ENCODE data around the gene L3HYPDH.

The L3HYPDH gene

DNA sequence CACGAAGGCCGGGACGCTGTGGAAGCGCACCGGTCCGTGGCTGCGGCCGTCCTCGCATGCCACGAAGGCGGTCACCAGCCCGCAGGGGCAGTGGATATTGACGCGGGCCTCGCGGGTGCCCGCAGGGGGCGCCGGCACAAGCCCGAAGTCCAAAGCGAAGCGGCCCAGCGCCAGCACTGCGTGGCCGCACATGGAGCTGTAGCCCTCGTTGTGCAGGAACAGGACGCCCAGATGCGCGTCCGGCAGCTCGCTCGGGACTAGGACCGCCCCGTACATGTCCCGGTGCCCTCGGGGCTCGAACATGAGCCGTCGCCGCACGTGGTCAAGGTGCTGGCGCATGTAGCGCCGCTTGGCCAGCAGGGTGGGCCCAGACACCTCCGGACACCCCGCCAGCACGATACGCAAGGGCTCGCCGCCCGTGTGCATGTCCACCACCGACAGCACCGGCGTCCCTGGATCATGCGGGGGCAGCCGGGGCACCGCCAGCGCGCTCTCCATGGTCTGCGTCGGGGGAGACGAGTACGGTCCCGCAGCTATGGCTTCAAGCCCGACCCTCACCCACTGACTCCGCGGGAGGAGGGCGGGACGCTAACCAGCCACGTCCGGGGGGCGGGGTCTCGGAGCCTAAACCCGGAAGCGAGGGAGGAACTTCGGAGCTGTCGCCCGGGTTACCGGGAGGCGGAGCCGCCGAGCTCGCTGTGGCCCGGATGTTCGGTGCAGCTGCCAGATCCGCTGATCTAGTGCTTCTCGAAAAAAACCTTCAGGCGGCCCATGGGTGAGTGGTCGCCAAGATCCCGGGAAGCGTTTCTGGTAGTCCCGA lies at the start of gene L3HYPDH, which contains the start of gene JKAMP:
Gene L3HYPDH (minus strand): TSS at position 590 of the 820 bp plus-strand sequence. CDS start 92 bp downstream, at position 498.
Gene JKAMP (plus strand): TSS at position 699 of the 820 bp plus-strand sequence. CDS start 73 bp downstream, at position 772.
- peak; percentile 96 to 99 for DNase-seq (ENCODE audit: low read depth in 2 of 2)

GRCh38 chr14:59532419-59532818 lies 48.2 kb upstream of the L3HYPDH start:
- DNase-seq (ENCODE audit: low read depth in 2 of 2) = no peak

- no peak for DNase-seq (ENCODE audit: low read depth in 2 of 2)
Observed at GRCh38 chr14:59530349-59530748, 46.1 kb upstream of the L3HYPDH start.

- DNase-seq (ENCODE audit: low read depth in 2 of 2) = no peak
Observed at GRCh38 chr14:59529189-59529588, 45.0 kb upstream of the L3HYPDH start.

DNA sequence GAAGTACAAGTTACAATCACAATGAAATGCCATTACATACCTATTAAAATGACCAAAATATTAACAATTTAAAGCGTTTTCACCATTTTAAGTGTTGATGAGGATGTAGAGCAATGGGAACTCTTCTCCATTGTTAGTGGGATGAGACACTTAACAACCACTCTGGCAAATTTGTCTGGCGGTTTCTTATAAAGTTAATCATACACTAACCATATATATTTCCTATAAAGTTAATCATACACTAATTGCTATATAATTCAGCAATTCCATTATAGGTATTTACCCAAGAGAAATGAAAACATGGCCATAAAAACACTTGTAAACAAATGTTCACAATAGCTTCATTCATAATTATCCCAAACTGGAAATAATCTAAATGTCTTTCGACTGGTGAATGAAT lies 36.0 kb upstream of the L3HYPDH start:
- DNase-seq (ENCODE audit: low read depth in 2 of 2) = no peak

DNA sequence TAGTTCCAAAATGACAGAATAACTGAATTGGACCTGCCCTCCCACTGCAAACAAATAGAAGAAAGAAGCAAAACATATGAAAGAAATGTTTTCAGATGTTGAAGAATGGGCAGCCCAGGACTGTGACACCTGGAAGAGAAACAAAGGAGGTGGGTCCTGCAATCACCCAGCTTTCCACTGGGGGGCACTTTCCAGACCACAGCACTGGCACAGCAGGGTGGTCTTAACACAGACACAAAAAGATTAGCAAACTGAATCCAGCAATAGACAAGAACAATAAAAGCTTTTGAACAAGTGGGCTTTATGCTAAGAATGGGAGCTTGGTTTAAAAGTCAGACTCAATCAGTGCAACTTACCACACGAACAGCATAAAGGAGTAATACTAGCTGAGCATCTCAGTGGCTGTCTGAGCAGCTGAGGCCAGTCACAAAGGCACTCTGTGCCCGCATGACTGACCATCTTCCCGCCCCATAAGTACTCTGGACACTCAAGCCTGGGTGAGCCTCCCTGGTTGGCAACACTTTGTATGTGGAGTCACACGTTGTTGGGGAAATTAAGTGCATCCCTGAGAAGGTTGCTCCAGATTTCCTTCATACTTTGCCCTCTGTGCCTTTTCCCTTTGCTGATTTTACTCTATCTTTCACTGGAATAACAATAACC lies 27.8 kb upstream of the L3HYPDH start:
- no peak for DNase-seq (ENCODE audit: low read depth in 2 of 2)

DNA sequence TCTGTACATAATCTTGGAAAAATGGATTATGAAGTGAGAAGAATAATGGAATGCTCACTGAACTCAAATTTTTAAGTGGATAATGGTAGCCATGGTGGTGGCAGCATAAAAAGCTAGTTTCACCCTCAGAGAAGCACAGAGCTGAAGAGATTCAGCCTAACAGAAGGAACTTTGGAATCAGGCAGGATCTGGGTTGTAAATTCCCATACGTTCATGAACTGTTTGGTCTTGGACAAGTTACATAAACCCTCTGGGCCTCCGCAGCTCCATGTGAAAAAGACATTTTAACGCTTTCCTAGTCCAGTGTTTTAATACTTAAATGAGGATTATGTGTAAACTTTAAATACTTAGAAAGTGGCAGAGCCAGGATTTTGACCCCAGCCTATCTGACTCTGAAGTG lies 26.8 kb upstream of the L3HYPDH start:
- no peak for DNase-seq (ENCODE audit: low read depth in 2 of 2)

DNA sequence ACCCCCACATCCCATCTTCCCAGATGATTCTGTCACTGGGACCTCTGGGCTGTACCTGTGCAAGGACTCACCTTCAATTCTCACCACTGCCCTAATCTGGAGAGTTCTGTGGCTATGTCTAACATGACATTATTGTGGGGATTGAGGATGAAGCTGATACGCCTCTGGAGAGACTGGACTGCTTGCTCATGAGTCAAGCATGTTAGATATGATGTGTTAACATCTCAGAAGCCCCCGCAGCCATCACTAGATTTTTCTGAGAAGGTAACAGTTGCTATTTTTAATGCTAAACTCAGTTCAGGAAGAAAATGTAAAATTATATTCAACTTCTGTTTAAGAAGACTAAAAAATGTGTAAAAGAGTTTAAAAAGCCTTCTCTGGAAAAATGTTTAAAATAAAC lies 25.8 kb upstream of the L3HYPDH start:
- DNase-seq (ENCODE audit: low read depth in 2 of 2) = no peak

GRCh38 chr14:59509101-59509500 lies 24.9 kb upstream of the L3HYPDH start:
- no peak for DNase-seq (ENCODE audit: low read depth in 2 of 2)

GRCh38 chr14:59507752-59508103 lies 23.5 kb upstream of the L3HYPDH start:
- no peak for DNase-seq (ENCODE audit: low read depth in 2 of 2)

GRCh38 chr14:59507063-59507751 lies 23.0 kb upstream of the L3HYPDH start:
- DNase-seq (ENCODE audit: low read depth in 2 of 2) = peak; percentile 12 to 16

GRCh38 chr14:59503256-59503655 lies 19.0 kb upstream of the L3HYPDH start:
- DNase-seq (ENCODE audit: low read depth in 2 of 2) = no peak

DNA sequence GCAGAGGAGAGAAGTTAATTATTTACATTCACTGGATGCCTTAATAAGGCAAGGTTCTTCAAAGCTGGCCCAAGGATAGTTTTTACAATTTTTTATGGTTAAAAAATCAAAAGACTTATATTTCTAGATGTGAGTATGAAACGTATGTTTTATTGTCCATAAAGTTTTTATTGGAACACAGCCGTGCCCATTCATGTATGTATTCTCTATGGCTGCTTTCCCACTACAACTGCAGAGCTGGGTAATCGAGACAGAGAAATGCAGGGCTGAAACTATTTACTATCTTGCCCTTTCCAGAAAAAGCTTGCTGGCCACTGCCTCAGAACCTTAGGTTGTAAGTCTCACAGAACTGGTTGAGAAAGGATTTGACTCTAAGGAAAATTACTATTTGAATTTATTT lies 16.5 kb upstream of the L3HYPDH start:
- no peak for DNase-seq (ENCODE audit: low read depth in 2 of 2)

DNA sequence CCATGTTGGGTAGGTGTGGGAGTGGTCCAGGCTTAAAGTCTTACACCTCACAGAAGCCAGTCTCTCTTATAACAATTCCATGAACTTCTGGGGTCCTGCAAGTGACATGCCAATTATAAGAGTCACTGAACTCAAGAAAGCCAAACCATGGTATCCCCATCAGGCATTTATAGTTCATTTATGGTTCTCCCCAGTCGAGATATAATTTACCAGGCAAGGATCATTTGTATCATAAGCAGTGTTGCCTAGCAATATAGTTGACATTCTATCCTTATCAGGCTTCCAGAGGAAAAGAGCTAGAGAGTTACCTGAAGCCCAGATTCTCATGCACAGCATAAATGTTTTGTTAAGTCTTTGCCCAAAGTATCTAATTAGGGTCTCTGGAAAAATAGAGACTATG lies 8.2 kb upstream of the L3HYPDH start:
- no peak for DNase-seq (ENCODE audit: low read depth in 2 of 2)

DNA sequence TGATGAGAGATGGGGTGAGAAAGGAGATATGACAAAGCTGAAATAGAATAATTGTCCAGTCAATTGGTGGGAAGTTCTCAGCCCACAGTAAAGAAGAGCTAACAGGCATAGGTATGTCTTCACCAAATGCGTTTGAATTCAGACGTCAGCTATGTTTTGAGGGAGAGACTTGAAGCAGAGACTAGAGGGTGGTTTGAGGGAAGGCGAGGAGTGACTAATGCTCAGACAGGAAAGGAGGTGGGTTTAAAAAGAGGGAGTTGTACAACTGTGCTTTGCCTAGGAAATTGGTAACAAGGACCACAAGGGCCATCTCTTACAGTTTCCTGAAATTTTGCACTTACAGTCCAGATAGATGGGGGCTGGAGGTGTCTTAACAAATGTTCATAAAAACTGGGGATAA lies 6.5 kb upstream of the L3HYPDH start:
- DNase-seq (ENCODE audit: low read depth in 2 of 2) = no peak

DNA sequence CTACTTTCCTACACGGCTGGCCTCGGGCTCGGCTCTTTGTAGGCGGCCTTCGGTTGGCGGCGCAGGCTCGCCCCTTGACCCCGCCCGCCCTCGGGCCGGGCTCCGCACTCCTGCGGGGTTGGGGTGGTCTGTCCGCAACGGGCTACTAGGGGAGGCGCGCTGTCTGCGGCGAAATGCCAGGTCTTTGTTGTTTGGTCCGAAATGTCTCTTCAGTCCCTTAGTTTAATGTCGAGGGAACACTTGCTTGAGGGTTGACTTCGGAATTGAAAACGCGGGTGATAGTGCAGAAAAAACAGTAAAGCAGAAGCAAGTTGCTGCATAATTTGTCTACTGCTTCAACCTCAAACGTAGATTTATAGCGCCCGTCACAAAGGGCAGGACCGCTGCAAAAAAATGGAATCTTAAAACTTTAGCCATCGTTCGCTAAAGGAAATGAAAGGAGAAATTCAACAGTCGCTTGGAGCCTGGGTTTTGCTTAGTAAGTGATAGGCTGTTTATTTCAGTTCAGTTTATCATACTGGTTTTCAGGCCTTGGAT lies 499 bp upstream of the L3HYPDH start:
- DNase-seq (ENCODE audit: low read depth in 2 of 2) = no peak

DNA sequence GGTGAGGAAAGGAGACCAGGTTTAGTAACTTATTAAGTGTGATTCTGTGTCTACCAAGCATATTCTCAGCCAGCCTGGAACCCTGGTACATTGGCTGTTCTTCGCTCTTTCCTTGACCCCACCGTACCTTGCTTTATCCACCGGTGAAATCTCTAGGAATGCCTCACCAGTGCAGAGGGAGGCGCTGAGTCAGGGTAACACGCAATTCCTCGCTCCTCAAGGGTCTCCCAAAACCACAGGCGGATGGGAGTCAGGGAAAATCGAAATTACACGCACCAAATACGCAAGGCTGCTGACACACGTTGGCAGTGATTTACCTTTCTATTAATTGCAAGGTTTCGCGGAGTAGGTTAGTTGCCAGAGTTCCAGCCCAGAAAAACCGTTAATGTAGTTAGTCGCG lies 845 bp downstream of the L3HYPDH start:
- DNase-seq (ENCODE audit: low read depth in 2 of 2) = no peak

DNA sequence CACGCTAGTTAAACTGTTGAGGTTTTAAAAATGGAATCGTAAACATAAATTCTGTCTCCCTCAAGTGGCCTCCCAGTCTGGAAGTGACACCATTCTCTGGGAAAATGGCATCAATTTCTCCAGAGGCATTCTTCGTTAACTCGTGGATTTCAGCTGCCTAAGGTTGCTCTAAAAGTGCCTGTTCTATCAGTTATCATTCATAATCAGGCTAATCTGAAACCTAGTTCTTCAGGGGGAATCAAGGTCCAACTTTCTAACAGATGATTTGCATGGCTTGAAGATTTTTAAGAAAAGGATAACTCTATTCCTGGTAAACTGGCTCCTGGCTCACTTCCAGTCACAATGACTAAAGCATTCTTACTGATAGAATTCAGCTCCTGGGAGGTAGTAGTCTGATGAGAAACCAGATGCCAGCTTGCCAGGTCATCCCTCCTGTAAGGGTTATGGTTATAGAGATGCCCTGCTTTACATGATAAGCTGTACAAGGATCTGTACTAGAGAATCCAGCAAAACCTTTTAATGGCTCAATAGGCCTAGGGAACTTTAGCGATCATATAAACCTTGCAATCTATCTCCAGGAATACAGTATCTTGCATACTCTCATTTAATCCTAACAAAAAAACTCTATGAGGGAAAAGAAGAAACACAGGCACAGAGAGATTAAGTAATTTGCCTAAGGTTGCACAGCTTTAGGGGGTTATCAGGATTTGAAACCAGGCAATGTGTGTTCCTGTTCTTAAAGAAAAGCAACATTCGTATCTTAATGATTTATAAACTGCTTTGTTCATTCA lies 1.5 kb downstream of the L3HYPDH start:
- no peak for DNase-seq (ENCODE audit: low read depth in 2 of 2)

DNA sequence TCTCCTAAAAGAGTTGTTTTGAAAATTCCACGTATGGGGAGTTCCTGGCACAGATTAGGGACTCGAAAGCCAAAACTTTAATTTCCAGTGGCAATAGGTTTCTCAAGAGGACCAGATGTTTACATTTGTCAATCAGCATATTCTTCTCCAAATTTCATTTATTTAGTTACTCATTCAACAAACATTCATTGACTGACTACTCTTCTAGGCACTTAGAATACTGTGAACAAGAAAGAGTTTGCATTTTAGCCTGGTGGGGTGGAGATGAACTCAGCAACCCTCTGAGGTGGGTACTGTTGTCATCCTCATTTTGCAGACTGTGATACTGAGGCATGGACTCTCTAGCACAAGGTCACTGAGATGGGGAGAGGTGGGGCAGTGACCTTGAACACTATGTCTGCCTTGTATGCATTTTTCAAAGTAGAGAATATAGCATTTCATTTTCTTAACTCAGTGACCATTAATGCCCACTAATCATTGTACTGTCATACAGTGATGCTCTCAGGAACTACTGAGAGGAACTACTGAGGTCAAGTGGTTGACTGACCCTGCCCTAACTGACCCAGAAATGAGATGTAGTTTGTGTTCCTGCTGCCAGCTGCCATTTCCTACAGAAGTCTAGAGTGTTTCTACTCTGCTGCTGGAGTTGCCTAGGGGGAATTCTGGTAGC lies 2.2 kb downstream of the L3HYPDH start:
- DNase-seq (ENCODE audit: low read depth in 2 of 2) = no peak

DNA sequence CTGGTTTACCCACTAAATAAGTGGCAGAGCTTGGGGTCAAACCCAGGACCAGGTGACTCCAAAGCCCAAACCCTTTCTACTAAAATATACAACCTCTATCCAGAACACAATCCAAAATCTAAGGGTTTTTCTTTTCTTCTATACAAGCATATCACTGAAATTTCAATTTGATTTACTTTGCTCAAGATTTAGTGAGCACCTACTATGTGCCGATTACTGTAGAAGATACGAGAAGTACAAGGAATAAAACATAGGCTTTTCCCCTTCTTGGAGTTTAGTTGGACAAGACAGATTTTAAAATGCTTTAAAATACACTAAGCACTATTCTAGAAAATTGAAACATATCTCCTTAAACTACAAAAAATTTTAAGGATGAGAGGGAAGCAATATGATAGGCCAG lies 2.8 kb downstream of the L3HYPDH start:
- DNase-seq (ENCODE audit: low read depth in 2 of 2) = no peak

DNA sequence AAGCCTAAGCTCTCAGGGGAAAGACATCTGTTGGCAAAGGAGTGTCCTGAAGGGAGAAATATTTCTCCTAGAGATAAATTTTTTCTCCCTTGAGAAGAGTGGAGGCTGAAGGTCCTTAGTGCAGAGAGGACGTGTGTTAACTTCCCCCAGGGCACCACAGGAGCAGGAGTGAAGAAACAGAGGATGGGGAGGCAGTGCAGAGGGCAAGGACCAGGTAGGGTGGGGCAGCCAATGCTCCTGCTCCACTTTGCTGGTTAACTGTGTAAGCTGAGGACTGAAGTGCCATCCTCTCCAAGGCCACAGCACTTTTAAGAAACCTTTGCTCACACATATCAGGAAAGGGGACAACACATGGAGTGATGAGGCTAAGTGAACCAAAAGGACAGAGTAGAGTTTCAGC lies 4.0 kb downstream of the L3HYPDH start:
- no peak for DNase-seq (ENCODE audit: low read depth in 2 of 2)

Measured in stimulated activated CD4-positive, alpha-beta T cell treated with anti-CD3 and anti-CD28 coated beads, Interleukin-1b, Interleukin-23, amount 100 ng/mL, for 4 hours (primary cell).